ENCODE measurements around the gene PCDHGB4.

PCDHGB4 gene

DNA sequence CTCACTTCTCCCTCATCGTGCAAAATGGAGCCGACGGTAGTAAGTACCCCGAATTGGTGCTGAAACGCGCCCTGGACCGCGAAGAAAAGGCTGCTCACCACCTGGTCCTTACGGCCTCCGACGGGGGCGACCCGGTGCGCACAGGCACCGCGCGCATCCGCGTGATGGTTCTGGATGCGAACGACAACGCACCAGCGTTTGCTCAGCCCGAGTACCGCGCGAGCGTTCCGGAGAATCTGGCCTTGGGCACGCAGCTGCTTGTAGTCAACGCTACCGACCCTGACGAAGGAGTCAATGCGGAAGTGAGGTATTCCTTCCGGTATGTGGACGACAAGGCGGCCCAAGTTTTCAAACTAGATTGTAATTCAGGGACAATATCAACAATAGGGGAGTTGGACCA, 43.8 kb downstream of the PCDHGB4 start:
- TF ChIP-seq GATA2 (IDR thresholded peaks at IDR 0.05; ENCODE audit: low read depth, low read length) (no peak), GATA3 (IDR thresholded peaks at IDR 0.05; ENCODE audit: low read depth, low read length) (no peak)

DNA sequence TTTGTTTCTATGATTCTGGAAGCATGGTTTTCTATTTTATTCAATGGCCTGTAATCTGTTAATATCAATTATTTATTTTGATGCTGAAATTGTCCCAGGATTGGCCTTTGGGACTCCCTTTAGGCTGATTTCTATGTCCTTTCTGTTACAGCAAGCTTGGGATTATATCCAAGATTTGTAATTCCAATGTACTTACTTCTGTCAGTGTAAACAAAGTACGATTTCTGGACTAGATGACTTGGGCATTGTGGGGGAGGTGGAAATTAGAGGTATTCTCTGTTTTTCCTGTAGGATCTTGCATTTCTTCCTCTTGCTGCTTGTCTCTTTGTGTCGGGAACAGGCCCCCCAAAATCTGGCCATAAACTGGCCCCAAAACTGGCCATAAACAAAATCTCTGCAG, 46.5 kb downstream of the PCDHGB4 start:
- TF ChIP-seq GATA2 (IDR thresholded peaks at IDR 0.05; ENCODE audit: low read depth, low read length) (no peak), GATA3 (IDR thresholded peaks at IDR 0.05; ENCODE audit: low read depth, low read length) (no peak)

DNA sequence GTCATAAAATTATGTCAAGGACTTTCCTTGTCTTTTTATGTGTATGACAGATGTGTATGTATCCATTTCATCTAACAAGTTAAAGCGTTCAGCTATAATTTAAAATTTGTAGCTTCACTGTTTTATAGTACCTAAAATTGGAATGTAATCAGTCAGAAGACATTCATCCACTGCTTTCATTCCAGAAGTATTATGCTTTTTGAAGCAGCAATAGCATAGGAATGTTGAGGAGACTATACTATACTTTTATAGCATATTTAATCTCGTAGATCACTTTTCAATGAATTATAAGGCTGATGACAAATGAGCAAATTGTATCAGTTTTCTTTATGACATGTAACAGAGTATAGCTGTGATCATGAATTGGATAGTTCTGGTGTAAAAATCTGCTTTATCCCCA, 49.7 kb downstream of the PCDHGB4 start:
- no peak for TF ChIP-seq GATA2 (IDR thresholded peaks at IDR 0.05; ENCODE audit: low read depth, low read length)
- no peak for TF ChIP-seq GATA3 (IDR thresholded peaks at IDR 0.05; ENCODE audit: low read depth, low read length)

DNA sequence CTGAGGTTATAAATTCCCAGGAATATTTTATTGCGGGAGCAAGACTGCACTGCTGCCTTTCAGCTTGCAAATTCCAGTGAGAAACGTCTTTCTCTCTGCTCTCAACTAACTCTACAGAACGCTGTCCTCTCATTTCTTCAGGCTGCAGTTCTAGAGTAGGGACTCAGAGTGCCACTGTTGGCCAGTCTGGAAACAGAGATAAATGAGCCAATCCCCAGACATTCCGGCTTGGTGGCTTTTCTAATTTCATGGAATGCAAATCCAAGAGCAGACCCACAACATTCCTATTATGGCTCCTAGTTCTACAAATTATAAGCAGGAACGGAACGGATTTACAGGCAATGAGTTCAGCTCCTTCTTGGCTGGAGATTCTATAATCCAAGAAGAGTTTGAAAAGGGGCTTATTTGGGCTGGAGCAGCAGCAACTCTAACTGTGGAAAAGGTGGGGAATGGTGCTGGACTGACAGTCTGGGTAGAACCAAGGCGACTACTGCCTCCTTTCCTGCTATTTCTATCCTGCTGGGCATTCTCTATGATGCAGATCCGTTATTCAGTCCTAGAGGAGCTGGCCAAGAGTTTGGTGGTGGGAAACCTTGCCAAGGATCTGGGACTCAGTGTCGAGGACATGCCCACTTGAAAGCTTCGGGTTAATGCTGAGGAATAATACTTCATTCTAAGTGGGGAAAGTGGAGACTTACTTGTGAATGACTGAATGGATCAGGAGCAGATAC, 52.1 kb downstream of the PCDHGB4 start:
- TF ChIP-seq GATA2 (IDR thresholded peaks at IDR 0.05; ENCODE audit: low read depth, low read length) (no peak), GATA3 (IDR thresholded peaks at IDR 0.05; ENCODE audit: low read depth, low read length) (no peak)

Measured in SH-SY5Y (cell line).